GM19099 (cell line): Measurements from ENCODE around the gene CD2AP.

Experiments
- POLR2A ChIP-seq: IDR thresholded peaks from 3 replicates; pipeline ENCODE4 v1.6.1; 2011; ENCODE audit warnings: low read depth; ENCODE audit not compliant: insufficient read length; ENCODE audit errors: extremely low read depth

CD2AP gene

GRCh38 chr6:47453372-47453936, 24.1 kb upstream of the CD2AP start:
- no peak for TF ChIP-seq POLR2A

- no peak for TF ChIP-seq POLR2A
Observed at GRCh38 chr6:47454713-47455396, 22.7 kb upstream of the CD2AP start.

GRCh38 chr6:47455533-47456209, 21.9 kb upstream of the CD2AP start:
- no peak for TF ChIP-seq POLR2A

GRCh38 chr6:47456536-47456975, 21.0 kb upstream of the CD2AP start:
- no peak for TF ChIP-seq POLR2A

- TF ChIP-seq POLR2A: no peak
Observed at GRCh38 chr6:47457370-47457769, 20.2 kb upstream of the CD2AP start.

GRCh38 chr6:47464052-47464451, 13.5 kb upstream of the CD2AP start:
- TF ChIP-seq POLR2A: no peak

GRCh38 chr6:47465117-47465516, 12.5 kb upstream of the CD2AP start:
- TF ChIP-seq POLR2A: no peak

- no peak for TF ChIP-seq POLR2A
Observed at GRCh38 chr6:47471911-47472310, 5.7 kb upstream of the CD2AP start.

GRCh38 chr6:47473791-47474346, 3.7 kb upstream of the CD2AP start:
- no peak for TF ChIP-seq POLR2A

- TF ChIP-seq POLR2A: no peak
Observed at GRCh38 chr6:47475319-47475816, 2.2 kb upstream of the CD2AP start.

GRCh38 chr6:47476781-47477496, 650 bp upstream of the CD2AP start:
- TF ChIP-seq POLR2A: no peak

- TF ChIP-seq POLR2A: no peak
Observed at GRCh38 chr6:47478233-47479139, 897 bp downstream of the CD2AP start.

GRCh38 chr6:47479140-47479508, 1.5 kb downstream of the CD2AP start:
- no peak for TF ChIP-seq POLR2A

GRCh38 chr6:47479874-47480273, 2.3 kb downstream of the CD2AP start:
- no peak for TF ChIP-seq POLR2A
